A549 (cell line): ENCODE data around the gene ANGEL1.

Experiments
- MAX ChIP-seq: IDR thresholded peaks from 2 replicates; pipeline ENCODE4 v1.6.1; 2012
- NFE2L2 ChIP-seq: fragments of 150-350 bp; conservative IDR thresholded peaks from 2 replicates; pipeline ENCODE4 v1.6.1; 2014; ENCODE audit warnings: low read length
- PBX3 ChIP-seq: IDR thresholded peaks from 2 replicates; pipeline ENCODE4 v1.6.1; 2012
- POLR2A ChIP-seq: IDR thresholded peaks from 2 replicates; pipeline ENCODE4 v1.6.1; 2012; ENCODE audit warnings: mild to moderate bottlenecking, low read length

- TF ChIP-seq MAX (no peak), PBX3 (no peak), POLR2A (no peak), NFE2L2 (no peak)
Observed at GRCh38 chr14:76780058-76780345, 32.7 kb downstream of the ANGEL1 start.
